ENCODE data around the gene CLIP2. TPM values are rescaled to one million over a fixed set of nuclear protein-coding genes. Genes with fewer than 3 reads are reported as not detected.
"Not testable (repeated sequence)": the region's sequence is repeated elsewhere in the genome, so short reads cannot be mapped to it uniquely, and the experiment has no call there.

The CLIP2 gene
- total RNA-seq, 2 donors from 2014 or later = 50.7 to 52.9 TPM

GRCh38 chr7:74417419-74417971 is 128.3 kb downstream of the CLIP2 start:
- Histone ChIP-seq H3K27ac (no peak overlapping the region), H3K4me1 (ENCODE audit: control insufficient read depth in 1 of 2, low read depth in 2 of 2) (no peaks in the 10 kb centered on the region)
- TF ChIP-seq, protein P1, sequence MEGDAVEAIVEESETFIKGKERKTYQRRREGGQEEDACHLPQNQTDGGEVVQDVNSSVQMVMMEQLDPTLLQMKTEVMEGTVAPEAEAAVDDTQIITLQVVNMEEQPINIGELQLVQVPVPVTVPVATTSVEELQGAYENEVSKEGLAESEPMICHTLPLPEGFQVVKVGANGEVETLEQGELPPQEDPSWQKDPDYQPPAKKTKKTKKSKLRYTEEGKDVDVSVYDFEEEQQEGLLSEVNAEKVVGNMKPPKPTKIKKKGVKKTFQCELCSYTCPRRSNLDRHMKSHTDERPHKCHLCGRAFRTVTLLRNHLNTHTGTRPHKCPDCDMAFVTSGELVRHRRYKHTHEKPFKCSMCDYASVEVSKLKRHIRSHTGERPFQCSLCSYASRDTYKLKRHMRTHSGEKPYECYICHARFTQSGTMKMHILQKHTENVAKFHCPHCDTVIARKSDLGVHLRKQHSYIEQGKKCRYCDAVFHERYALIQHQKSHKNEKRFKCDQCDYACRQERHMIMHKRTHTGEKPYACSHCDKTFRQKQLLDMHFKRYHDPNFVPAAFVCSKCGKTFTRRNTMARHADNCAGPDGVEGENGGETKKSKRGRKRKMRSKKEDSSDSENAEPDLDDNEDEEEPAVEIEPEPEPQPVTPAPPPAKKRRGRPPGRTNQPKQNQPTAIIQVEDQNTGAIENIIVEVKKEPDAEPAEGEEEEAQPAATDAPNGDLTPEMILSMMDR (IDR thresholded peaks at IDR 0.05) = peak; percentile 98

GRCh38 chr7:74418076-74418475 is 128.9 kb downstream of the CLIP2 start:
- Histone ChIP-seq H3K4me3 (no peak overlapping the region), H3K4me1 (ENCODE audit: control insufficient read depth in 1 of 2, low read depth in 2 of 2) (no peaks in the 10 kb centered on the region), H3K27ac (no peak overlapping the region), H3K36me3 (no peaks in the 10 kb centered on the region), H3K9me3 (no peaks in the 10 kb centered on the region), H3K27me3 (replicated peaks; ENCODE audit: insufficient read depth) (no peaks in the 10 kb centered on the region)
- no peak for ATAC-seq (ENCODE audit: insufficient number of reproducible peaks, low FRiP score, low read depth)
- TF ChIP-seq, protein P1 (IDR thresholded peaks at IDR 0.05) = no peak
- DNase-seq (ENCODE audit: low spot score) = no peak

More at GRCh38 chr7:74417419-74417971, 128.3 kb downstream of the CLIP2 start:
- Histone ChIP-seq H3K9me3 (no peaks in the 10 kb centered on the region), H3K4me3 (no peak overlapping the region), H3K27me3 (replicated peaks; ENCODE audit: insufficient read depth) (no peaks in the 10 kb centered on the region), H3K36me3 (no peaks in the 10 kb centered on the region)
- DNase-seq (ENCODE audit: low spot score) = no peak
- ATAC-seq (ENCODE audit: insufficient number of reproducible peaks, low FRiP score, low read depth) = peak; percentile 81

GRCh38 chr7:74418538-74418937 is 129.3 kb downstream of the CLIP2 start:
- TF ChIP-seq, protein P1 (IDR thresholded peaks at IDR 0.05) = no peak
- no peak for ATAC-seq (ENCODE audit: insufficient number of reproducible peaks, low FRiP score, low read depth)

GRCh38 chr7:74419232-74419631 is 130.0 kb downstream of the CLIP2 start:
- not testable (repeated sequence) for ATAC-seq (ENCODE audit: insufficient number of reproducible peaks, low FRiP score, low read depth); H3K36me3 ChIP-seq; H3K9me3 ChIP-seq; DNase-seq (ENCODE audit: low spot score); H3K4me3 ChIP-seq; H3K27ac ChIP-seq; H3K4me1 ChIP-seq (ENCODE audit: control insufficient read depth in 1 of 2, low read depth in 2 of 2); H3K27me3 ChIP-seq (replicated peaks; ENCODE audit: insufficient read depth)

More at GRCh38 chr7:74418538-74418937, 129.3 kb downstream of the CLIP2 start:
- H3K4me1 ChIP-seq (ENCODE audit: control insufficient read depth in 1 of 2, low read depth in 2 of 2) = no peaks in the 10 kb centered on the region
- DNase-seq (ENCODE audit: low spot score) = no peak
- H3K36me3 ChIP-seq = no peaks in the 10 kb centered on the region
- H3K27me3 ChIP-seq (replicated peaks; ENCODE audit: insufficient read depth) = no peaks in the 10 kb centered on the region
- no peak overlapping the region for H3K4me3 ChIP-seq
- H3K9me3 ChIP-seq = no peaks in the 10 kb centered on the region
- no peak overlapping the region for H3K27ac ChIP-seq

- no peak for DNase-seq (ENCODE audit: low spot score)
- H3K4me1 ChIP-seq (ENCODE audit: control insufficient read depth in 1 of 2, low read depth in 2 of 2) = no peaks in the 10 kb centered on the region
Measured at GRCh38 chr7:74420006-74420405, 130.8 kb downstream of the CLIP2 start.

More at GRCh38 chr7:74420006-74420405, 130.8 kb downstream of the CLIP2 start:
- no peak for ATAC-seq (ENCODE audit: insufficient number of reproducible peaks, low FRiP score, low read depth)
- TF ChIP-seq, protein P1 (IDR thresholded peaks at IDR 0.05) = no peak
- Histone ChIP-seq H3K9me3 (no peaks in the 10 kb centered on the region), H3K36me3 (no peaks in the 10 kb centered on the region), H3K27ac (no peak overlapping the region), H3K4me3 (no peak overlapping the region), H3K27me3 (replicated peaks; ENCODE audit: insufficient read depth) (no peaks in the 10 kb centered on the region)

All from thoracic aorta (tissue), 2 donors.